Measurements from ENCODE around the gene RASD2. TPM values are rescaled to one million over a fixed set of nuclear protein-coding genes. Genes with fewer than 3 reads are reported as not detected.
A peak's percentile ranks its signal among the peaks of the same experiment; 100 is the strongest.

The RASD2 gene
- polyA plus RNA-seq, 4 donors, result 0.54 to 3.7 (median 1.7) TPM

GRCh38 chr22:35563211-35563610 lies 22.6 kb downstream of the RASD2 start:
- DNase-seq (no peak), FAIRE-seq (no peak)
- no peak overlapping the region for H3K4me3 ChIP-seq (ENCODE audit: low read depth in 1 of 3, low read length in 3 of 3)
- WGBS, 3 donors, result 58 to 72% (median 65%) methylated on average over 7 of the region's 7 CpGs
- peaks cover 0 to 3% of the 10 kb centered on the region in 2 donors for H3K9me3 ChIP-seq (ENCODE audit: control insufficient read depth in 2 of 2, insufficient read depth in 1 of 2, low read depth in 1 of 2, low read length in 1 of 2)
- no peaks in the 10 kb centered on the region for H3K36me3 ChIP-seq (ENCODE audit: control insufficient read depth in 3 of 3, insufficient read depth in 2 of 3, low read depth in 1 of 3, low read length in 3 of 3)
- peaks cover 0 to 5% (median 2%) of the 10 kb centered on the region in 3 donors for H3K27me3 ChIP-seq (ENCODE audit: control insufficient read depth in 3 of 3, insufficient read depth in 3 of 3, low read length in 3 of 3)
- no peaks in the 10 kb centered on the region for H3K4me1 ChIP-seq (ENCODE audit: control insufficient read depth in 3 of 3, insufficient read depth in 2 of 3, low read depth in 1 of 3, low read length in 2 of 3)
- no peak overlapping the region for H3K27ac ChIP-seq (ENCODE audit: low read depth in 1 of 3, low read length in 2 of 3)

- FAIRE-seq (no peak), DNase-seq (no peak)
- Histone ChIP-seq H3K4me1 (ENCODE audit: control insufficient read depth in 3 of 3, insufficient read depth in 2 of 3, low read depth in 1 of 3, low read length in 2 of 3) (no peaks in the 10 kb centered on the region), H3K4me3 (ENCODE audit: low read depth in 1 of 3, low read length in 3 of 3) (no peak overlapping the region), H3K36me3 (ENCODE audit: control insufficient read depth in 3 of 3, insufficient read depth in 2 of 3, low read depth in 1 of 3, low read length in 3 of 3) (no peaks in the 10 kb centered on the region), H3K27me3 (ENCODE audit: control insufficient read depth in 3 of 3, insufficient read depth in 3 of 3, low read length in 3 of 3) (peaks cover 0 to 4% (median 2%) of the 10 kb centered on the region in 3 donors), H3K9me3 (ENCODE audit: control insufficient read depth in 2 of 2, insufficient read depth in 1 of 2, low read depth in 1 of 2, low read length in 1 of 2) (no peaks in the 10 kb centered on the region), H3K27ac (ENCODE audit: low read depth in 1 of 3, low read length in 2 of 3) (no peak overlapping the region)
- 61 to 79% (median 68%) methylated on average over 10 of the region's 10 CpGs for WGBS, 3 donors
Measured at GRCh38 chr22:35564975-35565867, 24.6 kb downstream of the RASD2 start.

DNA sequence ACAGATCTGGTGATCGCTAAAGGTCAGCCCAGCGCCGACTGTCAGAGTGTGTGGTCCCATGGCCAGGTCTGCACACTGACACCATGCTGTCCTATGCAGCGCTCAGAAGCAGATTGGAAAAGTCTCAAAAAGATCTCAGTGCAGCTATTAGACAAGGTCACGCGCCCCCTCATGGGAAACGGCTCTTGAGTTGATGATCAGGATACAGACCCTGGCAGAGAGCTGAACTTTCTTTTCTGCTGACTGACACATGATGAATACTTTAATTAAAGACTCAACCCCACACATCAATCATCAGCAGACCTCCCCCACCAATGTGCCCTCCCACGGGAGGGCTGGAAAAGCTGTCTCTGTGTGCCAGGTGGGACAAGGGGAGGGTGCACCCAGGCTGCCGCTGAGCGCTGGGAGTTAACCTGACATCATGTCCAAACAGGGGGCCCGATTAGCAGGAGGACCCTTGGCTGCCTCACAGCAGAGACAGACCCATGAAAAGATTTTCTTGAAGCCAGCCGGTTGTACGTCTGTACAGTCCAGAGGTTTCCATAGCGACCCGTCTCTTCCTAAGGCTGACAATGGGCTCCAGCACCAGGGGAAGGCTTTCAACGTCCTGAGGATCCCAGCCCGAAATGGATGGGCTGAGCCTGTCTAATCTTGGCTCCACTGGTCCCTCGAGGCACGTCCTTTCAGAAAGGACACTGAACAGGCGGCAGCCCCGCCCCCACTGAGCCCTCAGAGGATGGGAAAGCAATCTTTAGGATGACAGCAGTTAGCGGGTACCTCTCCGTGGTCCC lies 26.9 kb downstream of the RASD2 start:
- peaks cover 0 to 4% (median 2%) of the 10 kb centered on the region in 3 donors for H3K27me3 ChIP-seq (ENCODE audit: control insufficient read depth in 3 of 3, insufficient read depth in 3 of 3, low read length in 3 of 3)
- no peaks in the 10 kb centered on the region for H3K36me3 ChIP-seq (ENCODE audit: control insufficient read depth in 3 of 3, insufficient read depth in 2 of 3, low read depth in 1 of 3, low read length in 3 of 3)
- DNase-seq, result no peak
- H3K4me1 ChIP-seq (ENCODE audit: control insufficient read depth in 3 of 3, insufficient read depth in 2 of 3, low read depth in 1 of 3, low read length in 2 of 3), result no peaks in the 10 kb centered on the region
- no peak for FAIRE-seq
- no peak overlapping the region for H3K27ac ChIP-seq (ENCODE audit: low read depth in 1 of 3, low read length in 2 of 3)
- no peaks in the 10 kb centered on the region for H3K9me3 ChIP-seq (ENCODE audit: control insufficient read depth in 2 of 2, insufficient read depth in 1 of 2, low read depth in 1 of 2, low read length in 1 of 2)
- no peak overlapping the region for H3K4me3 ChIP-seq (ENCODE audit: low read depth in 1 of 3, low read length in 3 of 3)
- 60 to 68% (median 61%) methylated on average over 23 of the region's 23 CpGs for WGBS, 3 donors

DNA sequence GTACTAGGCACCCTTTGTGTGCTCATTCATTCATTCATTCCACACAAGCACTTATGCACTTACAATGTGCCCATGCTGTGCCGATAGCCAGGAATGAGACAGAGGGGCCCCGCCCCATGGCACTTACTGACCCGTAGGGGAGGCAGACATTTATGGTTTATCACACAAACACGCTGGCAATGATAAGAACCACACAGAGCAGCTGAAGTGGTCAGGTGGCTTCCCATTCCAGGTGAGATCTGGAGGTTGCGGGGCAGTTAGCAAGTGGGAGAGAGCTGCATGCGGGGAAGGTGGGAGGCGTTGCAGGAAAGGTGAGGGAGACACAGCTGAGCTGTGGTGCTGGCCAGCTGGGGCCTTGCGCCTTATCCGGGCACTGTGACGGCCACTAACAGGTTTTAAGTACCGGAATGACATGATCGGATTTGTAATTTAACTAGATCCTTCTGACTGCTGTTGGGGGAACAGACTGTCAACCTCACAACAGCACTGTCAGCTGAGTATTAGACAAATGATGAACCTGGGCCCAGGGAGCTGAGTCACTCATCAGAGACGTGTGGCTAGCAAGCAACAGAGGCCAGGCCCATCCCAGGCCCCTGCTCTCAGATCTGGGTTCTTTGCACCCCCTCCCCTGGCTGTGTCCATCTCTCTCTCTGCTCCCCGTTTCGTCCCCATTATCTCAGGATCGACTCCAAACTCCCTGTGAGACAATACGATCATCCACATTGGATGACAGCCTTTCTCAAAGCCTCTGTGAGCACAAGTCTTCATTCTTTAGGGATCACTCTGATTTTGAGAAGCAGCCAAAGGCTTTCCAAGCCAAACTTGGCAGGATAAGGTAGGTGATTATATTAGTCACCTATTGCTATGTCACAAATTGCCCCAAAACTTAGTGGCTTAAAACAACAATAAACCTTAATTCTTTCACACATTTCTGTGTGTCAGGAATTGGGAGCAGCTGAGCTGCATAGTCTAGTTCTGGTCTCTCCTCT lies 28.4 kb downstream of the RASD2 start:
- Histone ChIP-seq H3K4me3 (ENCODE audit: low read depth in 1 of 3, low read length in 3 of 3) (no peak overlapping the region), H3K36me3 (ENCODE audit: control insufficient read depth in 3 of 3, insufficient read depth in 2 of 3, low read depth in 1 of 3, low read length in 3 of 3) (no peaks in the 10 kb centered on the region), H3K27me3 (ENCODE audit: control insufficient read depth in 3 of 3, insufficient read depth in 3 of 3, low read length in 3 of 3) (peaks cover 0 to 4% (median 2%) of the 10 kb centered on the region in 3 donors), H3K9me3 (ENCODE audit: control insufficient read depth in 2 of 2, insufficient read depth in 1 of 2, low read depth in 1 of 2, low read length in 1 of 2) (no peaks in the 10 kb centered on the region), H3K27ac (ENCODE audit: low read depth in 1 of 3, low read length in 2 of 3) (no peak overlapping the region), H3K4me1 (ENCODE audit: control insufficient read depth in 3 of 3, insufficient read depth in 2 of 3, low read depth in 1 of 3, low read length in 2 of 3) (no peaks in the 10 kb centered on the region)
- 36 to 71% (median 58%) methylated on average over 17 of the region's 17 CpGs for whole genome bisulfite sequencing, 3 donors
- DNase-seq, result peak; percentile 28 to 38
- no peak for FAIRE-seq

DNA sequence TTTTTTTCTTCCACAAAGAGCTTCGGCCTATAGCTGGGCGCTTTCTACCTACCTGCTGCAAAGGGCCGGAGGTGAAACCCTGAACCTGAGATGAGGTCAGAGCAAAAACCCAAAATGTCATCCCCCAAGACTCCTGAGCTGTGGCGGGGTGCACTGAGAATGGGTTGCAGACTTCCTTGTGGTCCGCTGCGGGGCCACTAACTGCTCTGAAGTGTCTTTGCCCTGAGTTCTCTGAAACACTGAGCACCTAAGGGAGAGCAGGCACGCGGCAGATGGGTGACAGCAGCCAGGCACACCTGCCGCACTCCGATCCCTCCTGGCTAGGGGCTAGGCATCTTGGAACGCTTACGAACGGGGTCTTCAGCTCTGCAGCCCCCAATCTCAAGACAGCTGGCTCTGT lies 29.3 kb downstream of the RASD2 start:
- no peaks in the 10 kb centered on the region for H3K9me3 ChIP-seq (ENCODE audit: control insufficient read depth in 2 of 2, insufficient read depth in 1 of 2, low read depth in 1 of 2, low read length in 1 of 2)
- DNase-seq, result no peak
- H3K4me1 ChIP-seq (ENCODE audit: control insufficient read depth in 3 of 3, insufficient read depth in 2 of 3, low read depth in 1 of 3, low read length in 2 of 3), result no peaks in the 10 kb centered on the region
- H3K27me3 ChIP-seq (ENCODE audit: control insufficient read depth in 3 of 3, insufficient read depth in 3 of 3, low read length in 3 of 3), result peaks cover 0 to 7% (median 2%) of the 10 kb centered on the region in 3 donors
- no peak overlapping the region for H3K4me3 ChIP-seq (ENCODE audit: low read depth in 1 of 3, low read length in 3 of 3)
- H3K36me3 ChIP-seq (ENCODE audit: control insufficient read depth in 3 of 3, insufficient read depth in 2 of 3, low read depth in 1 of 3, low read length in 3 of 3), result no peaks in the 10 kb centered on the region
- no peak for FAIRE-seq
- no peak overlapping the region for H3K27ac ChIP-seq (ENCODE audit: low read depth in 1 of 3, low read length in 2 of 3)
- 85 to 91% (median 89%) methylated on average over 13 of the region's 13 CpGs for WGBS, 3 donors

DNA sequence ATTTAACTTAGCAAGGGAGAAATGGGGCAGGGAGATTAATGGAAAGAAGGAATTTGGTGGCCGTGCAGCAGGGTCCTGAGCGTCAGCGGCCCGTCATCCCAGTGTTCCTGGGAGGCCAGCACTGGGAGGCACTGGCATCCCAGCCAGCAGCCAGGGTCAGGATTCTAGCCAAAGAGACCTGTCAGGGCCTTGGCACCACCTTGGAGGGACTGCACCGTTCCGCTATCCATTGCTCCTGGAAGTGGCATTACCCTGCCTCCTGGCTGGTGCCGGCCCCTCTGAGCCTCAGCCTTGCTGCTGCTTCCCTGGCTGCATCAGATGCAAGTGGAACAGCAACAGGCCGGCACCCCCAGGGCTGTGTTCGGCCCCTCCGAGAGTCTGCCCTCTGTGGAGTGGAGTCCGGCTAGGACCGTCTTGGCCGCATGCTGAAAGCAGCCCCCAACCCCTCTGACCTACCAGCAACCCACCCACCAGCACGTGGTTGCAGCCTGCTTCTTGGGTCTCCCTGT lies 30.1 kb downstream of the RASD2 start:
- H3K4me3 ChIP-seq (ENCODE audit: low read depth in 1 of 3, low read length in 3 of 3), result no peak overlapping the region
- WGBS, 3 donors, result 85 to 95% (median 92%) methylated on average over 11 to 14 of the region's 14 CpGs
- H3K9me3 ChIP-seq (ENCODE audit: control insufficient read depth in 2 of 2, insufficient read depth in 1 of 2, low read depth in 1 of 2, low read length in 1 of 2), result no peaks in the 10 kb centered on the region
- H3K36me3 ChIP-seq (ENCODE audit: control insufficient read depth in 3 of 3, insufficient read depth in 2 of 3, low read depth in 1 of 3, low read length in 3 of 3), result no peaks in the 10 kb centered on the region
- peaks cover 0 to 7% (median 2%) of the 10 kb centered on the region in 3 donors for H3K27me3 ChIP-seq (ENCODE audit: control insufficient read depth in 3 of 3, insufficient read depth in 3 of 3, low read length in 3 of 3)
- DNase-seq (no peak), FAIRE-seq (no peak)
- H3K27ac ChIP-seq (ENCODE audit: low read depth in 1 of 3, low read length in 2 of 3), result no peak overlapping the region
- no peaks in the 10 kb centered on the region for H3K4me1 ChIP-seq (ENCODE audit: control insufficient read depth in 3 of 3, insufficient read depth in 2 of 3, low read depth in 1 of 3, low read length in 2 of 3)

DNA sequence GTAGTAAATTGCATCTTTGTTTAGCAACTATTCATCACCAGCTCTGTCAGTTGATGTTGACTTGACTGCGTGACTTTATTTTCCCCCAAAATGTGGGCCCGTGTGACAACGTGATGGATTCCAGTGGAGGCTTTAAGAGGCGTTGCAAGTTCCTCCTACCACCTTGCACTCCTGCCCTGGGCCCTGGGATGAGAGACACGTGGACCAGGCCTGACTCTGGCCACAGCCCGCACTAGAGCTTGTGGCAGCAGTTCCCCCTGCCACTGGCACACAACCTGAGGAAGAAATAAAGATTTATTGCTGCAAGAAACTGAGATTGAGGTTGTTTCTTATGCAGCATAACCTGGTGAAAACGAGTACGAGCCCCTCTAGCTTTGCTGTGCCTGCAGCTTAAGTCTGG lies 31.9 kb downstream of the RASD2 start:
- no peaks in the 10 kb centered on the region for H3K4me1 ChIP-seq (ENCODE audit: control insufficient read depth in 3 of 3, insufficient read depth in 2 of 3, low read depth in 1 of 3, low read length in 2 of 3)
- no peak overlapping the region for H3K27ac ChIP-seq (ENCODE audit: low read depth in 1 of 3, low read length in 2 of 3)
- H3K9me3 ChIP-seq (ENCODE audit: control insufficient read depth in 2 of 2, insufficient read depth in 1 of 2, low read depth in 1 of 2, low read length in 1 of 2), result no peaks in the 10 kb centered on the region
- no peak for DNase-seq
- whole genome bisulfite sequencing, 3 donors, result 71 to 76% (median 76%) methylated on average over 8 of the region's 8 CpGs
- H3K36me3 ChIP-seq (ENCODE audit: control insufficient read depth in 3 of 3, insufficient read depth in 2 of 3, low read depth in 1 of 3, low read length in 3 of 3), result no peaks in the 10 kb centered on the region
- peaks cover 0 to 3% (median 2%) of the 10 kb centered on the region in 3 donors for H3K27me3 ChIP-seq (ENCODE audit: control insufficient read depth in 3 of 3, insufficient read depth in 3 of 3, low read length in 3 of 3)
- H3K4me3 ChIP-seq (ENCODE audit: low read depth in 1 of 3, low read length in 3 of 3), result no peak overlapping the region
- FAIRE-seq, result no peak

Data from small intestine (tissue), 7 donors.